Cardiac fibroblast (primary cell): ENCODE results near the gene RAPGEF4.
A peak's percentile ranks its signal among the peaks of the same experiment; 100 is the strongest.

Experiments used
- DNase-seq, 2 donors: peaks; one replicate each; pipeline versions ENCODE4 v3.0.0 to v3.0.0-alpha.2; 2010; ENCODE audit warnings: low read depth in 2 of 2
- H3K4me3 ChIP-seq, 2 donors: replicated peaks in 1 of 2; 1 replicate in 1 of 2; 2 replicates in 1 of 2; pipeline ENCODE4 v1.5.1; 2011; ENCODE audit warnings: low read depth in 2 of 2, low read length in 2 of 2, mild to moderate bottlenecking in 2 of 2, moderate library complexity in 1 of 2
- CTCF ChIP-seq: IDR thresholded peaks from one replicate; pipeline ENCODE4 v1.5.1; 2011; ENCODE audit warnings: low read depth, mild to moderate bottlenecking, low read length, inconsistent platforms

RAPGEF4 gene

GRCh38 chr2:172970660-172971059 lies 235.0 kb downstream of the RAPGEF4 start:
- no peak overlapping the region for H3K4me3 ChIP-seq
- TF ChIP-seq CTCF = no peak
- DNase-seq = no peak

- peak; percentile 85 for TF ChIP-seq CTCF
- peak; percentile 46 to 55 for DNase-seq
- no peak overlapping the region for H3K4me3 ChIP-seq
These were observed 236.5 kb downstream of the RAPGEF4 start for GRCh38 chr2:172972005-172972619.

GRCh38 chr2:172974762-172975161 lies 239.1 kb downstream of the RAPGEF4 start:
- no peak overlapping the region for H3K4me3 ChIP-seq
- no peak for DNase-seq
- TF ChIP-seq CTCF = no peak

GRCh38 chr2:172976116-172976515 lies 240.5 kb downstream of the RAPGEF4 start:
- TF ChIP-seq CTCF = no peak
- H3K4me3 ChIP-seq = no peak overlapping the region
- no peak for DNase-seq

- no peak for DNase-seq
- no peak for TF ChIP-seq CTCF
- H3K4me3 ChIP-seq = no peak overlapping the region
These were observed 241.2 kb downstream of the RAPGEF4 start for GRCh38 chr2:172976816-172977215.

GRCh38 chr2:172977270-172978062 lies 241.8 kb downstream of the RAPGEF4 start:
- TF ChIP-seq CTCF = no peak
- no peak for DNase-seq
- H3K4me3 ChIP-seq = no peak overlapping the region

- TF ChIP-seq CTCF = no peak
- DNase-seq = no peak
- no peak overlapping the region for H3K4me3 ChIP-seq
These were observed 242.4 kb downstream of the RAPGEF4 start for GRCh38 chr2:172978063-172978383.
